Measurements from ENCODE around the gene ABCE1.

The ABCE1 gene

DNA sequence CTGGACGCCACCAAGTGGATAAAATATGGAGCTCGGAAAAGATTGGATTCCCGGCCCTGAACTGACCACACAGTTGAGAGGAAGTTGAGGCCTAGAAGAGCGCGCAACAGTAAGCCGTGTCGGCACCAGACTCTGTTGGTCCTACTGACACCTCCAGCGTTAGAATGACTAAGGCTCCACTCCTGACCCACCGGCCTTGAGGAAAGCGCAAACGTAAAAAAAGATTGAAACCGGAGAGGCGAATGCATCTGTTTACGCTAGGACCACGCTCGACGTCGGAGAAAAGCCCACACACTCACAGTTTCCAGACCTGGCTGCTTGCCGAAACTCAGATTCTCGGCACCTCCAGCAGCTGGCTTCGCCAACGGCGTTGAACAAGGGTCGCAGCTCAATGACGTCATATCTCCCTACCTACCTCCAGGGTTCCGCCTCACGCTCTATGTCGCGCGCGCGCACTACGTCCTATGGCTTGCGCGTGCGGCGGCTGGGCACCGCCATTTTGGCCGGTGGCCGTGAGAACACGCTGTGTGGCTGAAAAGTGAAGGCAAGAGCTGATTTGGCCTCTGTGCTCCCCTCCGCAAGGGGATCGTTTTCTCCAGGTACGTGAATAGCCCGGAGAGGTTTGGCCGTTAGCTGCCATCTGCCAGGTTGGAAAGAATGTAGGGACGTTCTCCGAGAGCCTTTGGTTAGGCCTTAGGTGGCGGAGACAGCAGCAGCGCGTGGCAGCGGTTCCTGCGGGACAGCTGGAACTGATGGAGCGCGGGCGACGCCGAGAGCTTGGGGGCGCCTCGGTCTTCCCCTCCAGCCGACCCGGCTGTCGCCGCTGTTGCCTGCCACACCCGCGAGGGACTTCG, at the start of gene ABCE1, which contains the start of gene ANAPC10:
Gene ABCE1 (plus strand): TSS at position 491 of the 854 bp plus-strand sequence. CDS start 6,102 bp downstream, outside the sequence.
Gene ANAPC10 (minus strand): TSS at position 376 of the 854 bp plus-strand sequence. CDS start 2,097 bp downstream, outside the sequence.
- TF ChIP-seq, protein P1, sequence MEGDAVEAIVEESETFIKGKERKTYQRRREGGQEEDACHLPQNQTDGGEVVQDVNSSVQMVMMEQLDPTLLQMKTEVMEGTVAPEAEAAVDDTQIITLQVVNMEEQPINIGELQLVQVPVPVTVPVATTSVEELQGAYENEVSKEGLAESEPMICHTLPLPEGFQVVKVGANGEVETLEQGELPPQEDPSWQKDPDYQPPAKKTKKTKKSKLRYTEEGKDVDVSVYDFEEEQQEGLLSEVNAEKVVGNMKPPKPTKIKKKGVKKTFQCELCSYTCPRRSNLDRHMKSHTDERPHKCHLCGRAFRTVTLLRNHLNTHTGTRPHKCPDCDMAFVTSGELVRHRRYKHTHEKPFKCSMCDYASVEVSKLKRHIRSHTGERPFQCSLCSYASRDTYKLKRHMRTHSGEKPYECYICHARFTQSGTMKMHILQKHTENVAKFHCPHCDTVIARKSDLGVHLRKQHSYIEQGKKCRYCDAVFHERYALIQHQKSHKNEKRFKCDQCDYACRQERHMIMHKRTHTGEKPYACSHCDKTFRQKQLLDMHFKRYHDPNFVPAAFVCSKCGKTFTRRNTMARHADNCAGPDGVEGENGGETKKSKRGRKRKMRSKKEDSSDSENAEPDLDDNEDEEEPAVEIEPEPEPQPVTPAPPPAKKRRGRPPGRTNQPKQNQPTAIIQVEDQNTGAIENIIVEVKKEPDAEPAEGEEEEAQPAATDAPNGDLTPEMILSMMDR (IDR thresholded peaks at IDR 0.05; ENCODE audit: insufficient read depth, missing control alignments) = no peak
- FAIRE-seq = peak; percentile 44
- peak; percentile 68 for DNase-seq (ENCODE audit: insufficient read length, low spot score)

DNA sequence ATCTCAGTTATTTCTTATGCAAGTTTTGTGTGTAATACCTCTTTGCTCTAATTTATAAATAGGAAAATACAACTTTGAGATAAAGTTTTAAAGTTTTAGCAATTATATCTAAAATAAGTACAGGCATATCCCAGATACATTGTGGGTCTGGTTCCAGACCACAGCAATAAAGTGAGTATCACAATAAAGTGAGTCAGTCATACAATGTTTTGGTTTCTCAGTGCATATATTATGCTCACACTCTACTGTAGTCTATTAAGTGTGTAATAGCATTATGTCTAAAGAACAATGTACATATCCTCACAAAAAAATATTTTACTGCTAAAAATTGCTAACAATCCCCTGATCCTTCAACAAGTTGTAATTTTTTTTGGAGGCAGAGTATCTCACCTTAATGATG, 49.3 kb upstream of the ABCE1 start:
- DNase-seq (ENCODE audit: insufficient read length, low spot score) (no peak), FAIRE-seq (no peak)
- TF ChIP-seq, protein P1 (IDR thresholded peaks at IDR 0.05; ENCODE audit: insufficient read depth, missing control alignments) = no peak

DNA sequence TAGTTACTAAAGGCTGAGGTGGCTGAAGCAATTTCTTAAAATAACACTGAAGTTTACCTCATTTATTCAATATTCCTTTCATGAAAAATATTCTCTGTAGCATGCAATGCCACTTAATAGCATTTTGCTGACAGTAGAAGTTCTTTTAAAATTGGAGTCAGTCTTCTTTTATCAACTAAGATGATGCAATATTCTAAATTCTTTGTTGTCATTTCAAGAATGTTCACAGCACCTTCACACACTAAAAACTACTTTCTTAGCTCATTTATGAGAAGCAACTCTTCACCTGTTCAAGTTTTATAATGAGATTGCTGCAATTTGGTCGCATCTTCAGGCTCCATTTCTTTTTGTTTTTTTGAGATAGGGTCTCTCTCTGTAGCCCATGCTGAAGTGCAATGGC, 48.9 kb upstream of the ABCE1 start:
- FAIRE-seq (no peak), DNase-seq (ENCODE audit: insufficient read length, low spot score) (no peak)
- TF ChIP-seq, protein P1 (IDR thresholded peaks at IDR 0.05; ENCODE audit: insufficient read depth, missing control alignments) = no peak

DNA sequence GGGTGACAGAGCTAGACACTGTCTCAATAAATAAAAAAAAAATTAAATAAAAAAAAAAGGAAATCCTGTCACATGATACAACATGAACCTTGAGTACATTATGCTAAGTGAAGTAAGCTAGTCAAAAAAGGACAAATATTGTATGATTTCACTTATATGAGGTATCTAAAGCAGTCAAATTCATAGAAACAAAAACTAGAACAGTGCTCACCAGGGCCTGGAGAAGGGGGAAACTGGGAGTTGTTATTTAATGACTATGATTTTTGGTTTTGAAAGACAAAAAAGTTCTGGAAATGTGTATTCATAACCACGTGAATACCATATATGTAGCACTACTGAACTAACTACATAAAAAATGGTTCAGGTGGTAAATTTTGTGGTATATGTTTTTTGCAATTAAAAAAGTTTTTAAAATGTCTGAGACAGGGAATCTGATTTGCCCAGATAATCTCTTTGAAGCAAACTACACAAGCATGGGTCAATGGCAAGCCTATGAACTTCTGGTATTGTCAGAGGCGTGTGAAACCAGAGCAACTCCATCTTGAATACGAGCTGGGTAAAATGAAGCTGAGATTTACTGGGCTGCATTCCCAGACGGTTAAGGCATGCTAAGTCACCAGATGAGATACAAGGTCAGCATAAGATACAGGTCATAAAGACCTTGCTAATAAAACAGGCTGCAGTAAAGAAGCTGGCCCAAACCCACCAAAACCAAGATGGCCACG, 42.4 kb upstream of the ABCE1 start:
- TF ChIP-seq, protein P1 (IDR thresholded peaks at IDR 0.05; ENCODE audit: insufficient read depth, missing control alignments) = no peak
- DNase-seq (ENCODE audit: insufficient read length, low spot score) (no peak), FAIRE-seq (peak; percentile 16)

DNA sequence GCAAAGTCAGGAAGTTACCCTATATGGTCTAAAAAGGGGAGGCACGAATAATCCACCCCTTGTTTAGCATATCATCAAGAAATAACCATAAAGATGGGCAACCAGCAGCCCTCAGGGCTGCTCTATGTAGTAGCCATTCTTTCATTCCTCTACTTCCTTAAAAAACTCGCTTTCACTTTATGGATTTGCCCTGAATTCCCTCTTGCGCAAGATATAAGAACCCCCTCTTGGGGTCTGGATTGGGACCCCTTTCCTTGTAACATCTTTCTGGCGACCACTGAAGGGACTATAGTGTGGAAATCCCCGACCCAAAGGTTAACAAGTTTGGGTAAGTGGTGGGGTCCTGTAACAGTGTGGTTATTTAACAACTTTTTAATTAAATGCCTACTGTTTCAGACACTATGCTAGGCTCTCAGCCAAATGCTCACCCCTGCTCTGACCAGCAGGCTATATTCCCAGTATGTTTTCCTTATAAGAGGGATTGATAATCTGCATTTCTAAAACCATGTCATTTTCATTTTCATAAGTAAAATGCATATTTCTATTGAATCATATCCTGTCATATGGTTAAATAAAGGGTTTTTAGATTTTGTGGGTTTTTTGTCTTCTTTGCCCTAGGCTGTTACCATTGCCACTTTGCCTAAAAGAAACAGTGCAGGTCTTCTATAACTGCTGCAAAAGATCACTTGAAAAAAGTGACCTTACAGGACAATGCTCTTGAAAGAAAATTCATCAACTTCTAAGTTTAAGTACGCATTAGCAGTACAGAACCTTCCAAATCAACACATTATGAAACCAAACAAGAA, 41.6 kb upstream of the ABCE1 start:
- FAIRE-seq = no peak
- TF ChIP-seq, protein P1 (IDR thresholded peaks at IDR 0.05; ENCODE audit: insufficient read depth, missing control alignments) = no peak
- DNase-seq (ENCODE audit: insufficient read length, low spot score) = no peak

DNA sequence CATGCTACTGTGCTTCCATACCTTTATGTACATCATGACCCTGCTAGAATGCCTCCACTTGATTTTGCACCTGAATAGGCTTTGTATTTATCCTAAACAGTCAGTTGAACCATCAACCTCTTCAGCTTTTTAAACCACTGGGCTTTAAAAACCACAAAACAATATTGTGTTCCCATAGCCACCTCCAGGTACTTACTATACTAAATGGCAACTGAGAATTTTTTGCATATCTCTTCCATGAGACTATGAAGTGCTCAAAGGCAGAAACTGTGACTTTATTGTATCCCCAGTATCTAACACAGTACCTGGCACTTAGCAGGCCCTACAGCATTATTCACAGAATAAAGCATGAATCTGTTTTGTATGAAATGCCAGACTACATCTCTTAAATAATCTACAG, 39.9 kb upstream of the ABCE1 start:
- TF ChIP-seq, protein P1 (IDR thresholded peaks at IDR 0.05; ENCODE audit: insufficient read depth, missing control alignments) = no peak
- DNase-seq (ENCODE audit: insufficient read length, low spot score) (no peak), FAIRE-seq (no peak)

All from D721Med (cell line).